Measurements from ENCODE around the gene HIBADH.

HIBADH gene

GRCh38 chr7:27662490-27663205, at the start of gene HIBADH:
TSS of gene HIBADH (minus strand) at chr7:27662883. CDS start at chr7:27662788, 95 bp downstream.
- peak; percentile 99 for DNase-seq (ENCODE audit: low read depth, low spot score)

- no peak for DNase-seq (ENCODE audit: low read depth, low spot score)
Observed at GRCh38 chr7:27712217-27712616, 49.5 kb upstream of the HIBADH start.

- no peak for DNase-seq (ENCODE audit: low read depth, low spot score)
Observed at GRCh38 chr7:27709137-27710075, 46.7 kb upstream of the HIBADH start.

GRCh38 chr7:27708485-27708884, 45.8 kb upstream of the HIBADH start:
- no peak for DNase-seq (ENCODE audit: low read depth, low spot score)

- no peak for DNase-seq (ENCODE audit: low read depth, low spot score)
Observed at GRCh38 chr7:27705200-27705594, 42.5 kb upstream of the HIBADH start.

- DNase-seq (ENCODE audit: low read depth, low spot score): no peak
Observed at GRCh38 chr7:27704422-27705199, 41.9 kb upstream of the HIBADH start.

- DNase-seq (ENCODE audit: low read depth, low spot score): no peak
Observed at GRCh38 chr7:27703181-27703580, 40.5 kb upstream of the HIBADH start.

GRCh38 chr7:27700501-27700900, 37.8 kb upstream of the HIBADH start:
- DNase-seq (ENCODE audit: low read depth, low spot score): no peak

GRCh38 chr7:27699751-27700150, 37.1 kb upstream of the HIBADH start:
- no peak for DNase-seq (ENCODE audit: low read depth, low spot score)

GRCh38 chr7:27697861-27698430, 35.3 kb upstream of the HIBADH start:
- no peak for DNase-seq (ENCODE audit: low read depth, low spot score)

GRCh38 chr7:27695096-27695495, 32.4 kb upstream of the HIBADH start:
- DNase-seq (ENCODE audit: low read depth, low spot score): no peak

- no peak for DNase-seq (ENCODE audit: low read depth, low spot score)
Observed at GRCh38 chr7:27693794-27694193, 31.1 kb upstream of the HIBADH start.

GRCh38 chr7:27690649-27691048, 28.0 kb upstream of the HIBADH start:
- DNase-seq (ENCODE audit: low read depth, low spot score): no peak

GRCh38 chr7:27689591-27690164, 27.0 kb upstream of the HIBADH start:
- DNase-seq (ENCODE audit: low read depth, low spot score): peak; percentile 59

GRCh38 chr7:27689150-27689549, 26.5 kb upstream of the HIBADH start:
- no peak for DNase-seq (ENCODE audit: low read depth, low spot score)

- no peak for DNase-seq (ENCODE audit: low read depth, low spot score)
Observed at GRCh38 chr7:27688646-27689045, 26.0 kb upstream of the HIBADH start.

- DNase-seq (ENCODE audit: low read depth, low spot score): no peak
Observed at GRCh38 chr7:27688056-27688455, 25.4 kb upstream of the HIBADH start.

GRCh38 chr7:27686315-27686714, 23.6 kb upstream of the HIBADH start:
- DNase-seq (ENCODE audit: low read depth, low spot score): no peak

- no peak for DNase-seq (ENCODE audit: low read depth, low spot score)
Observed at GRCh38 chr7:27685893-27686292, 23.2 kb upstream of the HIBADH start.

- no peak for DNase-seq (ENCODE audit: low read depth, low spot score)
Observed at GRCh38 chr7:27685209-27685608, 22.5 kb upstream of the HIBADH start.

GRCh38 chr7:27684491-27684890, 21.8 kb upstream of the HIBADH start:
- no peak for DNase-seq (ENCODE audit: low read depth, low spot score)

Measured in ELF-1 (cell line).